Measurements from ENCODE around the gene GSS. TPM values are rescaled to one million over a fixed set of nuclear protein-coding genes. Genes with fewer than 3 reads are reported as not detected.

GSS gene
- total RNA-seq, 1 donor from 2014 or later: 37.2 TPM

DNA sequence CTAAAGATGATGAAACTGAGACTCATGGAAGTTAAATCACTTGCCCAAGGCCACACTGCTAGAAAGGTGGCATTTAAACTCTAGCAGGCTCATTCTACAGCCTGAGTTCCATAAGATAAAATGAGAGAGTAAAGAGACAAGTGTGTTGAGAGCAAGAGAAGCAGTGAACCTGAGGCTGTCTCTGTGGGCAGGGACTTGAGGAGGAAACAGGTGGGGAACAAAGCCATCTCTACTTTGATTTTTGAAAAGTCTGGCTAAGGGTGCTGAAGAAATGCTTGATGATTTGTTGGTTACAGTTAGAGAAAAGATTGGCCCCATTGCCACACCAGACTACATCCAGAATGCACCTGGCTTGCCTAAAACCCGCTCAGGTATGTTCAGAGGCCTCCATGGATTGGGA is 29.0 kb downstream of the GSS start:
- TF ChIP-seq CTCF (IDR thresholded peaks at IDR 0.05): no peak
- Mint-ChIP-seq H3K9me3 (ENCODE audit: unreplicated experiment) (no peaks in the 10 kb centered on the region), H3K4me3 (ENCODE audit: unreplicated experiment) (no peak overlapping the region), H3K36me3 (ENCODE audit: unreplicated experiment) (peaks cover 39% of the 10 kb centered on the region), H3K27ac (ENCODE audit: unreplicated experiment) (no peak overlapping the region), H3K4me1 (ENCODE audit: unreplicated experiment) (peaks cover 9% of the 10 kb centered on the region), H3K27me3 (ENCODE audit: unreplicated experiment) (no peaks in the 10 kb centered on the region)
- no peak for DNase-seq (ENCODE audit: extremely low spot score, unreplicated experiment)

GRCh38 chr20:34925981-34926380 is 29.6 kb downstream of the GSS start:
- no peak overlapping the region for H3K4me3 Mint-ChIP-seq (ENCODE audit: unreplicated experiment)
- no peak for TF ChIP-seq CTCF (IDR thresholded peaks at IDR 0.05)
- peaks cover 39% of the 10 kb centered on the region for H3K36me3 Mint-ChIP-seq (ENCODE audit: unreplicated experiment)
- H3K9me3 Mint-ChIP-seq (ENCODE audit: unreplicated experiment): no peaks in the 10 kb centered on the region
- H3K4me1 Mint-ChIP-seq (ENCODE audit: unreplicated experiment): peaks cover 9% of the 10 kb centered on the region
- no peak overlapping the region for H3K27ac Mint-ChIP-seq (ENCODE audit: unreplicated experiment)
- no peaks in the 10 kb centered on the region for H3K27me3 Mint-ChIP-seq (ENCODE audit: unreplicated experiment)
- DNase-seq (ENCODE audit: extremely low spot score, unreplicated experiment): no peak

GRCh38 chr20:34925341-34925740 is 30.3 kb downstream of the GSS start:
- H3K4me1 Mint-ChIP-seq (ENCODE audit: unreplicated experiment): peaks cover 9% of the 10 kb centered on the region
- no peak overlapping the region for H3K27ac Mint-ChIP-seq (ENCODE audit: unreplicated experiment)

GRCh38 chr20:34923414-34923813 is 32.2 kb downstream of the GSS start:
- Mint-ChIP-seq H3K27ac (ENCODE audit: unreplicated experiment) (no peak overlapping the region), H3K27me3 (ENCODE audit: unreplicated experiment) (no peaks in the 10 kb centered on the region), H3K36me3 (ENCODE audit: unreplicated experiment) (peaks cover 36% of the 10 kb centered on the region), H3K9me3 (ENCODE audit: unreplicated experiment) (no peaks in the 10 kb centered on the region), H3K4me1 (ENCODE audit: unreplicated experiment) (peaks cover 9% of the 10 kb centered on the region), H3K4me3 (ENCODE audit: unreplicated experiment) (no peak overlapping the region)
- DNase-seq (ENCODE audit: extremely low spot score, unreplicated experiment): no peak
- no peak for TF ChIP-seq CTCF (IDR thresholded peaks at IDR 0.05)

More at GRCh38 chr20:34925341-34925740, 30.3 kb downstream of the GSS start:
- DNase-seq (ENCODE audit: extremely low spot score, unreplicated experiment): no peak
- H3K4me3 Mint-ChIP-seq (ENCODE audit: unreplicated experiment): no peak overlapping the region
- no peak for TF ChIP-seq CTCF (IDR thresholded peaks at IDR 0.05)
- H3K36me3 Mint-ChIP-seq (ENCODE audit: unreplicated experiment): peaks cover 35% of the 10 kb centered on the region
- H3K9me3 Mint-ChIP-seq (ENCODE audit: unreplicated experiment): no peaks in the 10 kb centered on the region
- H3K27me3 Mint-ChIP-seq (ENCODE audit: unreplicated experiment): no peaks in the 10 kb centered on the region

DNA sequence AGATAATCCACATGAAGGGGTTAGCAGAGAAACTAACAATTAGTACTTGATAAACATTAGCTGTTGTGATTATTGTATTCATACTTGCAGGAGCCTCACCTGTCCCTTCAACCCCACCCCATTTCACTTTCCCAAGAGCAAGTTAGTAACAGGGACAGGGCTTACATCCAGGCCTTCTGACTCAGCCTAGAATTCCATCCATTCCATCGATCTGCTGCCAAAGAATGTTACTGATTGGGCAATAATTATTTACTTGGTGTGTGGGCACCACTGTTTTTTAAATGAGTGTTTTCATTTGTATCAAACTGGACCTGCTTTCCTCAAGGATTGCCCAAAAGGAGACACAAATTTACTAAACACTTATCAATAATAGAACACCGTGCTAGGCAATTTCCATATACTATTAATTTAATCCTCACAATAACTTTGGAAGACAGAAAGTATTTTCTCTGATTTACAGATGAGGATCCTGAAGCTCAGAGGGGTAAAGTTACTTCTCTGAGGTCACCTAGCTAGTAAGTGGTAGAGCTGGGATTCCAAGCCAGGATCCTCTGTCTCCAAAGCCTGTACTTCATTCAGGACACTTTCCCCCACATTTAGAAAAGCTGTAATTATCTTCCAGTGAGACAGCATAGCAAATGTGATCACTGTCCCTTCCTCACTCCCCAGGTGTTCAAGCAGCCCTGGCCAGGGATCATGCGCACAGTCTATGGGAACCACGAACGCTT is 32.8 kb downstream of the GSS start:
- Mint-ChIP-seq H3K36me3 (ENCODE audit: unreplicated experiment) (peaks cover 34% of the 10 kb centered on the region), H3K27me3 (ENCODE audit: unreplicated experiment) (no peaks in the 10 kb centered on the region), H3K4me3 (ENCODE audit: unreplicated experiment) (no peak overlapping the region), H3K4me1 (ENCODE audit: unreplicated experiment) (peaks cover 9% of the 10 kb centered on the region), H3K9me3 (ENCODE audit: unreplicated experiment) (no peaks in the 10 kb centered on the region), H3K27ac (ENCODE audit: unreplicated experiment) (no peak overlapping the region)
- TF ChIP-seq CTCF (IDR thresholded peaks at IDR 0.05): no peak
- DNase-seq (ENCODE audit: extremely low spot score, unreplicated experiment): no peak
